ENCODE results near the gene ATP5F1A.
A peak's percentile ranks its signal among the peaks of the same experiment; 100 is the strongest.
"Not testable (repeated sequence)": the region's sequence is repeated elsewhere in the genome, so short reads cannot be mapped to it uniquely, and the experiment has no call there.

Gene ATP5F1A

DNA sequence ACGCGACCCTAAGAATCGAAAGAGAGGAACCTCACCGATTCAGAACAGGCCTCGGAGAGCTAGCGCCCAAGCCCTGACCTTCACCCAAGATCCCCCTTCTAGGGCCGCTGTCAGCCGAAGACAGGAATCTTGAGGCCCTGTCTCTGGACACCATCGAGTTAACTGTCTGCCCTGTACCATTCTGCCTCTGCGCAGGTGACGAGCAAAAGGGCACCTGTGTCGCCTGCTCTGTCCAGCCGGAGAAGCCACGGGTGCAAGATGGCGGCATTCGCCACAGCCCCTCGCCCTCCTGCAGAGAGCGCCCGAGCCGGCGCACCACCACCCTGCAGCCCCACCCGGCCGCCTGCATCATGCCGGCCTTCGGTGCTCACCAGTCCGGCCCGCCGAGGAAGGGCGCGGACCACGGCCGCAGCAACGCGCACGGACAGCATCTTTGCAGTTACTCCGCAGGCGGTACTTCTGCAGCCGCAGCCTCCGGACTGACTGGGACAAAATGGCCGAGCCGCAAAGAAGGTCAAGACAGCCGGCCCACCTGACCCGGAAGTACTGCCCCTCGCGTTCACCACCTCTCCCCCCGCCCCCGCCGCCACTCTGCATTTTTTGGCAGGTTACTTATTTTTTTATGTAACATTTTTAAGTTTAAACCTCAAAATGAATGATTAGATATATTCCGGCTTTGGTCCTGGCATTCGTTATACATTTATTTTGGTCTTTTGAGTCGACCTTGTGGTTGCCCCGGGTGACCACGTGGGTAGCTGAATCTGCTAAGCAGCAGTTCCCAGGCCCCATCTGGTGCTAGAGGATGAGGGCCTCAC lies at the start of gene ATP5F1A:
Gene ATP5F1A (minus strand): TSS at position 496 of the 815 bp plus-strand sequence. CDS start 65 bp downstream, at position 431.
- peak; percentile 90 for DNase-seq (ENCODE audit: low spot score)

DNA sequence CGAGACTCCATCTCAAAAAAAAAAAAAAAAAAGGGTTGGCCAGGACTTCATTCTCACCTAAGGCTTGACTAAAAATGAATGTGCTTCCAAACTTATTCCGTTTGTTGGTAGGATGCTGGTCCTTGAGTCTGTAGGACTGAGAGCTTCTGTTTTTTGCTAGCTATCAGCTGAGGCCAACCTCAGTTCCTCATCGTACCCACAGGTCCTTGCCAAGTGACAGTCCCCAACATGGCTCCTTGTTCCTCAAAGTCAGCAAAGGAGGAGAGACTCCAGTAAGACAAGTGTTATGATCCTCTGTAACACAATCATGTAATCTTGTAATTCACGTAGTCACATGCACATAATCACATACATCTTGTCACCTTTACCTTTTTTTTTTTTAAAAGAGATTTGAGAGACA lies 43.1 kb upstream of the ATP5F1A start:
- no peak for DNase-seq (ENCODE audit: low spot score)

DNA sequence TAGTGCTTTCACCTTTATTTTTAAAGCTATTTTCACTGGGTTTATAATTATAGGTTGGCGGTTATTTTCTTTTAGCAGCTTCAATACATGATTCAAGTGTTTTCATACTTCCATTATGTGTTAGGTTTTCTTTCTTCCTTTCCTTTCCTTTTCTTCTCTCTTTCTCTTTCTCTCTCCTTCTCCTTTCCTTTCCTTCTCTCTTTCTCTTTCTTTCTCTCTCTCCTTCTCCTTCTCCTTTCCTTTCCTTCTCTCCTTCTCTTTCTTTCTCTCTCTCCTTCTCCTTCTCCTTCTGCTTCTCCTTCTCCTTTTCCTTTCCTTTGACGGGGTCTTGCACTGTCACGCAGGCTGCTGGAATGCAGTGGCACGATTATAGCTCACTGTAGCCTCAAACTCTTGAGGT lies 42.1 kb upstream of the ATP5F1A start:
- DNase-seq (ENCODE audit: low spot score), result no peak

DNA sequence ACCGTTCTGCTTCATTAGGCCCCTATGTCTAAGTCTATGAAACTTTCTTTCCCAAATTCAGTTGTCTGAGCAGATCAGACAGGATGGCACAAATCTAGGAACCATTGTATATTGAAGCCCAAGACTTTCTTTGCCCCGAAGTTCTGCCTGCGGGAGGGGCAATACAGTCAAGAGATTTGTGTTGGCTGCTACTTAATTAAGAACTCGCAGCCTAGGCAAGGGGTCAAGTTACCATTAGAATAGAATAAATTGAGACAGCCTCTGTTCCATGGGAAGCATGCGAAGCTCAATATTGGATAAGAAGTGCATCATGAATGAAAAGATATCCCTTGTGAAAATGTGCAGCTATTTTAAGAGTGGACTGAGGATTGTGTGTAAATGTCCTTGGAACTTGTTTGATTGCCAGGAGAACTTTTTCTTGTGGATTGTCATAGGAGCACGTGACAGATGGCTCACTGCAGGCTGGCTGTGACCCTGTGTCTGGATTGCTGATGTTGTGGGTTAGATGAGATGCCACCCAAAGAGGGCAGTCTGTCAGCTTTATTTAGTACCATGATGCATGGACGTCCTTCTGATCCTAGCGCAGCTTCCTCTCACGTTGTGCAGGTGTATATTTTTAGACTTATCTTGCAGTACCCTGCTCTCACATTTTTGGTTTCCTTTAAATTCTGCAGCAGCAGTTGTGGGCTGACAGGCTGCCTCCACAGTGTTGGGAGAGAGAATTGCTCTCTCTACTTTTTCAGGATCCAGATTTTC lies 37.0 kb upstream of the ATP5F1A start:
- no peak for DNase-seq (ENCODE audit: low spot score)

DNA sequence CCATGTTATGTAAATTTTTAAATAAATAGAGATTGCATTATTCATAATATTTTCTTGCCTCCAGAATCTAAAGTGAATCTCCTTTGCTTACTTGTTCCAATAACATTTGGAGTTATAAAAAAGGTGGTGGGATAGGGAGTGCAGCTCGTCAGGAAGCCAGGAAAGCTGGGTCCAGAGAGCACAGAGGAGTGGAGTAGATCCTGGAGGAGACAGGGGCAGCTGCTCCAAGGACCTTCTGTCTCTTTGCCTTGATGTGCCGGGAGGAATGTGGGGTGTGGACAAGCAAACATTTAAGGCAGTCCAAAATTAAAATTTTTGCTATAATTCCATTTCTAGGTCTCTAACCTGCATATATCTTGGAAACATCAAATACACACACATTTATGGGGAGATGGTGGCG lies 35.4 kb upstream of the ATP5F1A start:
- DNase-seq (ENCODE audit: low spot score), result no peak

DNA sequence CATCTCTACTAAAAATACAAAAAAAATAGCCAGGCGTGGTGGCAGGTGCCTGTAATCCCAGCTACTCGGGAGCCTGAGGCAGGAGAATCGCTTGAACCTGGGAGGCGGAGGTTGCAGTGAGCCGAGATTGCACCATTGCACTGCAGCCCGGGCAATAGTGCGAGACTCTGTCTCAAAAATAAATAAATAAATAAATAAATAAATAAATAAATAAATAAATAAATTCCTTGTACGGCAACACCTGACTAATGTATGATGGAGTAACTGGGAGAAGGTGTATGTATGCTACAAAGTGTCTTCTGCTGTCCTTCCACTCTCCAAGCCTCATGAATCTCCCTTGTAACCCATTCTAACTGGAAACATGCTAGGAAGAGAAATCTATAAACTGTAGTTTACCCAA lies 32.5 kb upstream of the ATP5F1A start:
- not testable (repeated sequence) for DNase-seq (ENCODE audit: low spot score)

DNA sequence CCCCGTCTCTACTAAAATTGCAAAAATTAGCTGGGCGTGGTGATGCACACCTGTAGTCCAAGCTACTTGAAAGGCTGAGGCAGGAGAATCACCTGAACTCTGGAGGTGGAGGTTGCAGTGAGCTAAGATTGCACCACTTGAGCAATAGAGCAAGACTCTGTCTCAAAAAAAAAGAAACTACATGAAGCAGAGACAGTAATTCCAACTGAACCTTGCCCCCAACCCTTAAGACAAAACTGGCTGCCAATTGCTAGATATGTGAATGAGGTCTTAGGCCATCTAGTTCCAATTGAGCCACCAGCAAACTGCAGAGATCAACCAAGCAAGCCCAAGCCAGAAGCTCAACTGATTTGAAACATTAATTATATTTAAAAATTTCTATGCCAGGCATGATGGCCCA lies 32.0 kb upstream of the ATP5F1A start:
- no peak for DNase-seq (ENCODE audit: low spot score)

DNA sequence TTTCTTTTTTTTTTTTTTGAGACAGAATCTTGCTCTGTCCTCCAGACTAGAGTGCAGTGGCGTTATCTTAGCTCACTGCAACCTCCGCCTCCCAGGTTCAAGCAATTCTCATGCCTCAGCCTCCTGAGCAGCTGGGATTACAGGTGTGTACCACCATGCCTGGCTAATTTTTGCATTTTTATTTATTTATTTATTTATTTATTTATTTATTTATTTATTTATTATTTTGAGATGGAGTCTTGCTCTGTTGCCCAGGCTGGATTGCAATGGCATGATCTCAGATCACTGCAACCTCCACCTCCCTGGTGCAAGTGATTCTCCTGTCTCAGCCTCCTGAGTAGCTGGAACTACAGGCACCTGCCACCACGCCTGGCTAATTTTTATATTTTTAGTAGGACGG lies 28.5 kb upstream of the ATP5F1A start:
- not testable (repeated sequence) for DNase-seq (ENCODE audit: low spot score)

DNA sequence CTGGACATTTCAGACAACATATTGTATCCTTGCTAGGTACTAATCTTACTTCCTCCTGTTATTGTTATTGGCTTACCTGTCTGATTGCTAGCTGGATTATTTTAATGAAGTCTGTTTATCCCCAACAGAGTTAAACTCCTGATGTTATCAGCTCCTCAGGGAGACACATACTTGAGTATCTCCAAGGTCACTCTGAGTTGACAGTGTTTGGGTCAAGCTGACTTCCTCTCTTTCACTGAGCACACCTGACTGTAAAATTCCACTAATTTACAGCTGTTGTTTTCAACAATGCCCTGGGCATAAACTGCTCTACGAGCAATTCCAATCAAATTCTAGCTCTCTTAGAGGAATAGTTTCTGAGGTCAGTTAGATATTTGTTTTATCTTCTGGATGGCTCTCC lies 15.7 kb upstream of the ATP5F1A start:
- DNase-seq (ENCODE audit: low spot score), result no peak

DNA sequence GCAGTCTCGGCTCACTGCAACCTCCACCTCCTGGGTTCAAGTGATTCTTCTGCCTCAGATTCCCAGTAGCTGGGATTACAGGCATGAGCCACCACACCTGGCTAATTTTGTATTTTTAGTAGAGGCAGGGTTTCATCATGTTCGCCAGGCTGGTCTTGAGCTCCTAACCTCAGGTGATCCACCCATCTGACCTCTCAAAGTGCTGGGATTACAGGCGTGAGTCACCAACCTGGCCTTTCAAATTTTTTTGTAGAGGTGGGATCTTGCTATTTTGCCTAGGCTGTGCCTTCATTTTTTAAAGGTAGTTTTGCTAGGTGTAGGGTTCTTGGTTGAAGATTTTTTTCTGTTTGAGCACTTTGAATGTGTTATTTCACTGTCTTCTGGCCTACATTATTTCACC lies 12.3 kb upstream of the ATP5F1A start:
- DNase-seq (ENCODE audit: low spot score), result no peak

DNA sequence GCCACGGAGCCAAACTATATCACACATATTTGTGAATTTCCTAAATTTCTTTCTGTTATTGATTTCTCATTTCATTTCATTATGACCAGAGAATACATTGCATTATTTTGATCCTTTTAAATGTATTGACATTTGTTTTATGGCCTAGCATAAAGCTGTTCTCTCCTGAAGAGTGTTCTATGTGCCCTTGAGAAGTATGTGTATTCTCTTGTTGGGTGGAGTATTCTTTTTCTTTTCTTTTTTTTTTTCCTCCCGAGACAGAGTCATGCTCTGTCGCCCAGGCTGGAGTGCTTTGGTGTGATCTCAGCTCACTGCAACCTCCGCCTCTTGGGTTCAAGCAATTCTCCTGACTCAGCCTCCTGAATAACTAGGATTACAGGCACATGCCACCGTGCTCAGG lies 11.3 kb upstream of the ATP5F1A start:
- no peak for DNase-seq (ENCODE audit: low spot score)

DNA sequence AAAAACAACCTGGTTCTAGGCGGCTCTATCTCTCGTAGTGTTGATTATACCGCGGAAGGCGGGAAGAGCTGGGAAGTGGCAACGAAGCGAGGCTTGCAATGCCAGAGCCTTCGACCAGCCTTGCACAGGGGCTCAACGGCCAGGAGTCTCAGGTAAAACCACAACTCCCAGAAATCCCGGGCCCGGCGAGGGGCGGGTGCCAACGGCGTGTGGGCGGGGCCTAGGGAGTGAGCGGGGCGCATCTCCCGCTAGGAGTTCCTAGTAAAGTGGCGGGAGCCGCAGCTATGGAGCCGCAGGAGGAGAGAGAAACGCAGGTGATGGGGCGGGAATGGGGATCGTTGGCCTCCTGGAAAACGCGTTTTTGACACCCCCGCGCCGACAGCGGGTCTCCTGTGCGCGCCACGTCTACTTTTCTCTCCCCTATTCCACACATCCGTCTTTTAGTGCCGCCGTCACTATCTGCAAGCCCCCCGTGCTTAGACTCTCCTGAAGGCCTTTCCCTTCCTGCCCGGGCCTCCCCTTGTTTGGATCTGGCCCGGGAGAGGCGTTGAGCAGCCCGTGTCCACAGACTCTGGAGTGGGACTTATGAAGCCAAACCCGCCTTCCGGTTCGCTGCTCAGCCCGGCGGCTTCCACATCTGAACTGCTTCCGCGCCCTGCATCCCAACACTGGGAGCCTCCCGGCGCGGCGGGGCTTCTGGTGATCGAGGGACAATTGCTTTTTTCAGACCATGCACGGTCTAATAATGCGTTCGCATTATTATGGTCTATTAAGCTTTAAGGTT lies 6.2 kb upstream of the ATP5F1A start, which contains the start of gene HAUS1:
Gene HAUS1 (plus strand): TSS at position 258 of the 784 bp plus-strand sequence. CDS start 27 bp downstream, at position 285.
- DNase-seq (ENCODE audit: low spot score), result peak; percentile 96

DNA sequence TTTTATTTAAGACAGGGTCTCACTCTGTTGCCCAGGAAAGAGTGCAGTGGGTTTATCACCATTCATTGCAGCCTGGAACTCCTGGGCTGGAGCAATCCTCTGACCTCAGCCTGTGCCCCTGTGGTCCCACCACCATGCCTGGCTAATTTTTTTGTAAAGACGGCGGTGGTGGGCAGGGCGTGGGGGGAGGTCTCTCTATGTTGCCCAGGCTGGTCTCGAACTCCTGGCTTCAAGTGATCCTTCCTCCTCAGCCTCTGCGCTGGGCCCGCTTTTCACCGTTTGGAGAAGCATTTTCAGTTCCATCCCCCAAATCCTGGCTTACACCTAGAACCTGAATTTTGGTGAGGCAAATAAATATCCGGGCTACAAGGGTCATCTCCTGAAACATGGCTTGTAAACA lies 1.4 kb upstream of the ATP5F1A start:
- no peak for DNase-seq (ENCODE audit: low spot score)

DNA sequence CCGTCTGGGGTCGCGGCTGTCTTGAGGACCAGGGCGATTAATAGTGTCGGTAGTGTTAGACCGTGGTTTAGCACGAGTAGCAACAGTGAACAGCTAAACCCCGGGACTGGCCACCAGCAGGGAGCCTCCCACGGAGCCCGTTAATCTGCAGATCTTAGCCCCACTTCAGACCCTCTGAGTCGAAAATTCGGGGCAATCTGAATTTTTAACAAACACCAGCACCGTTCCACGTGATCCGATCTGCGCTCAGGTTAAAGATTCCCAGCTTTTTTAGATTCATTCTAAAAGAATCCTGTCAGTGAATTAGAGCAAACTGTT lies 479 bp upstream of the ATP5F1A start:
- DNase-seq (ENCODE audit: low spot score), result no peak

DNA sequence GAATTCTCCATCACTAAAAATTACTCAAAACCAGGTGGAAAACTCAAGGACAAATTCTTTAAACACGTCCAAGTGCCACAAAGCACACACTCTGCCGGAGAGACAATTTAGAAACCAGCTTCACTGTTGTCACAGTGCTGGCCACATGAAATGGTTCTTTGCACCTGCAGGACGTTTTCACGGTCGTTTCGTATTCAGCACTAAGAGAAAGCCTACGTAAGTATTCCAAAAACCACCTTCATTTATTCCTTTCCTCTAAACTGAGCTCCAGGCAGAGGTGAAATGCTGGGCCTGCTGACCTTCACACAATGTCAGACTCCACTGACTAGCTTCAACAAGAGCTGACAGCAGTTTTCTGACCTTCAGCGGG lies 680 bp downstream of the ATP5F1A start:
- no peak for DNase-seq (ENCODE audit: low spot score)

DNA sequence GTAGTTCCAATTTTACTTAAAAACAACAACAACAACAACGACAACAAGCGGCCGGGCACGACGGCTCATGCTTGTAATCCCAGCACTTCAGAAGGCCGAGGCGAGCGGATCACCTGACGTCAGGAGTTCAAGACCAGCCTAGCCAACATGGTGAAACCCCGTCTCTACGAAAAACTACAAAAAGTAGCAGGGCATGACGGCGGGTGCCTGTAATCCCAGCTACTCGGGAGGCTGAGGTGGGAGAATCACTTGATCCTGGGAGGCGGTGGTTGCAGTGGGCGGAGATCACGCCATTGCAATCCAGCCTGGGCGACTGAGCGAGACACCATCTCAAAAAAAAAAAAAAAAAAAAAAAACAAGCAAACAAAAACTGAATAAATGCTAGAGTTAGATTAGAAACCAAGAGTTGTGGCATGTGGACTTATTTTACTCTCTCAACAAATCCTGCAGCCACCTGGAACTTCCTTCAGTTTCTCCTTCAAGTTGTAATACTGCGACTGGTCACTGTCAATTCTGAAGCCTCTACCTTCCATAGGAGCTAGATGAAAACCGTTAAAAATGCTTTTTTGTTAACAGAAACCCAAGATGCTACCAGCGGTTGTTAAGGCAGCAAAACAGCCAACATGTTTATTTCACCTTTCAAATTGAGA lies 1.3 kb downstream of the ATP5F1A start:
- no peak for DNase-seq (ENCODE audit: low spot score)

DNA sequence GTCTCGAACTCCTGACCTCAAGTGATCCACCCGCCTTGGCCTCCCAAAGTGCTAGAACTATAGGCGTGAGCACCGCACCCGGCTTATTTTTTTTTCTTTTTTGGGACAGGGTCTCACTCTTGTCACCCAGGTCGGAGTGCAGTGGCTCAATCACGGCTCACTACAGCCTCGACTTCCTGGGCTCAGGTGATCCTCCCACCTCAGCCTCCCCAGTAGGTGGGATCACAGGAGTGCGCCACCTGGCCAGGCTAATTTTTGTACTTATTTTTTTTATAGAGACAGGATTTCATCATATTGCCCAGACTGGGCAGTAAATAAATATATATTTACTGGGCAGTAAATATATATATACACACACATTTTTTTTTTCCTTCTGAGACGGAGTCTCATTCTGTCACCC lies 2.6 kb downstream of the ATP5F1A start:
- DNase-seq (ENCODE audit: low spot score), result no peak

DNA sequence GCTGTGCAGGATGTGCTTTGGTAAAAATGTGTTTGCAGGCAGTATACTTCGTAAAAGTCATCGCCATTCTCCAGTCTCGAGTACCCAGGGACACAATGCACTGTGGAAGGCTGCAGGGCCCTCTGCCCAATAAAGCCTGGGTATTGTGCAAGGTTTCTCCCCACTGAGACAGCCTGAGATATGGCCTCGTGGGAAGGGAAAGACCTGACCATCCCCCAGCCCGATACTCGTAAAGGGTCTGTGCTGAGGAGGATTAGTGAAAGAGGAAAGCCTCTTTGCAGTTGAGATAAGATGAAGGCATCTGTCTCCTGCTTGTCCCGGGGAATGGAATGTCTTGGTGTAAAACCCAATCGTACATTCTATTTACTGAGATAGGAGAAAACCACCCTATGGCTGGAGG lies 9.6 kb downstream of the ATP5F1A start:
- peak; percentile 17 for DNase-seq (ENCODE audit: low spot score)

DNA sequence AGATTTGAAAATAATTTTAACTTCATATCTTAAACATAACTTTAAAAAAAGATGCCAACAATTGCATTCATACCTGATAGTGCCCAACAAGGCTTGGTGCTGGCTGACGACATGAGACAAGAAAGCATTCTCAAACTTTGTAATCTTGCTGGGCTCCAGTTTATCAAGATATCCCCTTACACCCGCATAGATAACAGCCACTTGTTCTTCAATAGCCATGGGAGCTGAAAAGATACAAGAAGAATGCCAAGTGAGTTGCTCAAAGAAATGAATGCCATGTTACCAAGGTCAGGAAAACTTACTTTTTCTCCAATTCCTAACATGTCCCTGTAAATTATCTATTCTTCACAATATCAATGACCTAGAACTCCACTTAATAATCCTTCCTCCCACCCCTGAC lies 13.7 kb downstream of the ATP5F1A start:
- DNase-seq (ENCODE audit: low spot score), result peak; percentile 5

DNA sequence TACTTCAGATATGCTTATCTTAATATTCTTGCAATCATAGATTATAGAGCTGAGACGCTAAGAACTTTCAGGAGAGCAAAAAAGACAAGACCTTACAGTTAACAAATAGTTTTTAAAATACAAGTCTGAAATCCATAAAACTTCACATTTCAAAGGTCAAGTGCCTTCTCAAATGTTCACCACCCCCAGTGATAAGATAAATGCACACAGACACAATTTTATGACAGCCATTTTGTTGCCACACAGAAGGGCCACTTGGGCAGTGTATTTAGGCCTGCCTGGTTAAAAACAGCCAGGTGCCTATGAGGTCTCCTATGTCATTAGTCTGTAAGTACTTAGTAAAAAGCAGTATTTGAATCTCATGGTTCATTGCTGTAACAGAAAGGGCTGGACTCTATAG lies 17.9 kb downstream of the ATP5F1A start:
- peak; percentile 6 for DNase-seq (ENCODE audit: low spot score)

DNA sequence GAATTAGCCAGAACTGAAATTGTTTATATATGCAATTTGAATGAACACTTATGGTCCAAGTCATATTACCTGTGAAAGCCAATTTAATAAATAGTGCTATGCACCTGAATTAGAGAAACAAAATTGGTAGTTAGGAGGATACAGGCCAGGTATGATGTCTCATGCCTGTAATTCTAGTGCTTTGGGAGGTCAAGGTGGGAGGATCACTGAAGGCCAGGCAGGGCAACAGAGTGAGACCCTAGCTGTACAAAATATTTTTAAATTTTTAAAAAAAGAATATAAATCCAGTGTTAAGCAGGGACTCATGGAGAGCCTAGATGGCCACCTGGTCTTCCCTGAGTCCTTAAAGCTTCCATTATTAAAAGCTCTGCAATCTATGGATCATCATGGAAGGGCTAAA lies 18.8 kb downstream of the ATP5F1A start:
- no peak for DNase-seq (ENCODE audit: low spot score)

Measured in ecto neural progenitor cell (in vitro differentiated cells).